HepG2 (cell line): ENCODE data around the gene ANKRD17. TPM values are rescaled to one million over a fixed set of nuclear protein-coding genes. Genes with fewer than 3 reads are reported as not detected.

Experiments used
- ATAC-seq: fragments of 200-7000 bp; cut with Tn5 transposase; 3 replicates; pipeline ENCODE4 v1.9.1; 2020; ENCODE audit warnings: mild to moderate bottlenecking, moderate library complexity
- BruUV-seq: library from RNA; stranded (reverse); fragments of 400-500 nt; replicated peaks from 2 replicates; lab custom pipeline; 2021; lab: Mats Ljungman, UMichigan
- CTCF ChIA-PET: fragments of 300-600 bp; formaldehyde crosslinking; extraction: SDS; loops from one replicate; lab custom pipeline; 2021; ENCODE audit warnings: low total read pairs, inconsistent platforms, low intra/inter-chr PET ratio; lab: Yijun Ruan, JAX
- POLR2A ChIA-PET: fragments of 350-600 bp; sonication (Branson Sonifier 250); formaldehyde crosslinking; loops from one replicate; lab custom pipeline; 2020; ENCODE audit warnings: antibody characterized with exemption, inconsistent platforms; lab: Yijun Ruan, JAX
- DNase-seq: peaks from one replicate; pipeline ENCODE4 v3.0.0-alpha.2; 2015; ENCODE audit warnings: low spot score
- FAIRE-seq: peaks from 3 replicates; lab custom pipeline; 2011; peaks lifted over from hg19 to GRCh38; lab: Jason Lieb, UNC
- H2AFZ ChIP-seq: one replicate; pipeline ENCODE4 v1.6.1; 2011; ENCODE audit warnings: low read length, inconsistent platforms
- H3K27ac ChIP-seq: fragments of 300-600 bp; 3 replicates; pipeline ENCODE4 v1.8.0; 2011; ENCODE audit warnings: mixed run types, mild to moderate bottlenecking, mixed read lengths, low read length, inconsistent platforms; ENCODE audit not compliant: insufficient read depth; ENCODE audit errors: extremely low read length
- H3K27me3 ChIP-seq, 2 experiments: fragments of 200-600 bp in 1 of 2; 2 replicates in 1 of 2; 3 replicates in 1 of 2; pipeline versions ENCODE4 v1.6.0 to v1.8.0; 2011; ENCODE audit warnings: low read length in 2 of 2, mild to moderate bottlenecking in 2 of 2, moderate library complexity in 2 of 2, inconsistent platforms in 1 of 2; ENCODE audit not compliant: insufficient read depth in 2 of 2, control insufficient read depth in 1 of 2
- H3K36me3 ChIP-seq, 2 experiments: fragments of 200-600 bp in 1 of 2; replicated peaks in 1 of 2; 2 replicates in 1 of 2; 3 replicates in 1 of 2; pipeline versions ENCODE4 v1.5.1 to v1.8.0; 2011; ENCODE audit warnings: low read length in 2 of 2, inconsistent platforms in 1 of 2; ENCODE audit not compliant: insufficient read depth in 2 of 2, control insufficient read depth in 1 of 2
- H3K4me1 ChIP-seq: 2 replicates; pipeline ENCODE4 v1.5.1; 2012; ENCODE audit warnings: low read length, inconsistent platforms; ENCODE audit not compliant: insufficient read depth
- H3K4me2 ChIP-seq: 2 replicates; pipeline ENCODE4 v1.6.0; 2011; ENCODE audit warnings: low read depth, low read length, inconsistent platforms
- H3K4me3 ChIP-seq, 3 experiments: fragments of 200-600 bp in 1 of 3; sonication (generic), shearing (Covaris generic) in 1 of 3; replicated peaks in 1 of 3; 2 replicates each; pipeline ENCODE4 v1.5.1; 2011 to 2016; ENCODE audit warnings: low read length in 3 of 3, inconsistent platforms in 2 of 3, low read depth in 2 of 3, mild to moderate bottlenecking in 2 of 3, control low read depth in 1 of 3, mixed read lengths in 1 of 3; ENCODE audit not compliant: insufficient read depth in 1 of 3
- H3K79me2 ChIP-seq: one replicate; pipeline ENCODE4 v1.6.1; 2011; ENCODE audit warnings: low read length, inconsistent platforms; ENCODE audit not compliant: insufficient read depth
- H3K9ac ChIP-seq: 2 replicates; pipeline ENCODE4 v1.6.0; 2011; ENCODE audit warnings: mild to moderate bottlenecking, low read depth, low read length, inconsistent platforms; ENCODE audit not compliant: insufficient read depth
- H3K9me3 ChIP-seq: 2 replicates; pipeline ENCODE4 v1.5.1; 2012; ENCODE audit warnings: mild to moderate bottlenecking, low read length
- H4K20me1 ChIP-seq: 2 replicates; pipeline ENCODE4 v1.6.0; 2011; ENCODE audit warnings: inconsistent platforms, mild to moderate bottlenecking, low read length, moderate library complexity; ENCODE audit not compliant: insufficient read depth
- MIER2 ChIP-seq: IDR thresholded peaks from 2 replicates; pipeline ENCODE4 v1.6.1; 2016; ENCODE audit warnings: missing biosample characterization, missing genetic modification reagents
- NFIC ChIP-seq: IDR thresholded peaks from 2 replicates; pipeline ENCODE4 v1.6.1; 2012; ENCODE audit warnings: mild to moderate bottlenecking, low read length, inconsistent platforms
- NFKB2 ChIP-seq: sonication (generic); formaldehyde crosslinking; IDR thresholded peaks from 2 replicates; pipeline ENCODE4 v1.4.0; 2020; ENCODE audit warnings: missing genetic modification reagents, borderline replicate concordance
- NR1H2 ChIP-seq: sonication (generic); formaldehyde crosslinking; IDR thresholded peaks from 2 replicates; pipeline ENCODE4 v1.8.1; 2022; ENCODE audit warnings: low read depth, missing genetic modification reagents, borderline replicate concordance
- POLR2G ChIP-seq: fragments of 200-400 bp; formaldehyde crosslinking; IDR thresholded peaks from 2 replicates; pipeline ENCODE4 v1.6.1; 2018; ENCODE audit warnings: mild to moderate bottlenecking, low read depth, low read length, moderate library complexity
- RFXANK ChIP-seq: IDR thresholded peaks from 2 replicates; pipeline ENCODE4 v1.6.1; 2016
- ZBTB38 ChIP-seq: sonication (generic); formaldehyde crosslinking; IDR thresholded peaks from 2 replicates; pipeline ENCODE4 v1.5.1; 2020; ENCODE audit warnings: mild to moderate bottlenecking, missing genetic modification reagents
- ZNF562 ChIP-seq: sonication (generic); formaldehyde crosslinking; IDR thresholded peaks from 2 replicates; pipeline ENCODE4 v1.8.0; 2022; ENCODE audit warnings: missing genetic modification reagents, borderline replicate concordance
- WGBS: methylation state at CpG from one replicate; pipeline ENCODE4 v1.1.6; 2017; ENCODE audit warnings: low lambda C conversion rate; 5-methylcytosine and 5-hydroxymethylcytosine counted together
- in situ Hi-C: cut with HindIII; loops from 2 replicates; pipeline ENCODE4 v1.10.0; 2017; ENCODE audit warnings: low pct_unique_long_range_greater_than_20kb; ENCODE audit not compliant: extremely low pct_ligation_motif_present
- intact Hi-C: fragments of 100-400 bp; cut with micrococcal nuclease; formaldehyde crosslinking; loops from one replicate; pipeline ENCODE4 v1.10.0; 2022; ENCODE audit not compliant: unreplicated experiment
- polyA plus RNA-seq, 8 experiments: library from polyadenylated mRNA; depleted of rRNA in 3 of 8; stranded (reverse) in 7 of 8; unstranded in 1 of 8; fragments of >200 nt; fragmentation: Illumina TruSeq in 4 of 8; extraction: Trizol in 4 of 8; gene quantifications; 2 replicates each; pipeline versions ENCODE4 v1.2.1 to v1.2.3, GENCODE V29; 2011 to 2016; ENCODE audit warnings: low read depth in 4 of 8, missing spikeins in 1 of 8, mixed read lengths in 1 of 8; ENCODE audit not compliant: insufficient read depth in 1 of 8
- total RNA-seq, 5 experiments: library from RNA; depleted of rRNA; stranded (reverse); fragments of >200 nt; fragmentation: Illumina TruSeq; extraction: Trizol; gene quantifications; 2 replicates each; pipeline ENCODE4 v1.2.3, GENCODE V29; 2016; ENCODE audit warnings: low read depth in 1 of 5
- TF ChIP-seq, protein P1 (sequence below): sonication (generic); formaldehyde crosslinking; IDR thresholded peaks from 2 replicates; pipeline ENCODE4 v1.4.0; 2020; ENCODE audit warnings: missing genetic modification reagents
- TF ChIP-seq, protein P2 (sequence below): sonication (generic); formaldehyde crosslinking; IDR thresholded peaks from 2 replicates; pipeline ENCODE4 v1.5.0; 2020; ENCODE audit warnings: mild to moderate bottlenecking, missing genetic modification reagents, borderline replicate concordance

Gene ANKRD17
- total and polyA plus RNA-seq, 2 of the 13 experiments (the other 11 are each of a cell fraction or from before 2014, with no cell fraction given) = 55.7 to 61.1 TPM

DNA sequence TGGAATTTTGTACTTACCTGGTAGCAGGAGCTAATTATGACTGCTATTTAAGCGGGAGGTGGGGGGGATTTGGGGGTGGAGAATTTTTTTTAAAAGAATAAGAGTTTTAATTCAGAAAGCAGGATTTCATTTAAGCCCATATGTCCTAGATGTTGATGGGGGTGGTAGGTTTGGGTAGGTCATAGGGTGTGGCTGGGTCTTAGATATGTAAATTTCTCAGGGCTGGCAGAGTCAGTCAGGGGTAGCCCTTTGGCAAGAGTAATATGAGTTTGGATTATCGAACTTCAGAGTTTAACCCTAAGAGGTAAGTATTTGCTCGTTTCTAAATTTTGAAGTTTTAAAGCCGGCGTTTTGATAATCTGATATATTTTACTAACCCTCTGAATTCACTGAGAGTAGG is 153.9 kb downstream of the ANKRD17 start:
- FAIRE-seq = no peak

More for the DNA sequence above, 153.9 kb downstream of the ANKRD17 start:
- in situ Hi-C loops (no loop called here), intact Hi-C loops (no loop called here)
- Histone ChIP-seq H3K9ac (peak overlapping the region; percentile 63; the same call in 1 of the 2 replicates), H3K4me1 (peaks cover 31% of the 10 kb centered on the region), H2AFZ (no peak overlapping the region), H3K4me2 (peak overlapping the region; percentile 67), H3K79me2 (peaks cover 32% of the 10 kb centered on the region), H4K20me1 (no peaks in the 10 kb centered on the region), H3K27ac (peak overlapping the region; percentile 83), H3K4me3 (no peak overlapping the region; a peak in 1 of 6 replicates), H3K9me3 (no peaks in the 10 kb centered on the region), H3K36me3 (peaks cover 6 to 45% of the 10 kb centered on the region in 2 experiments), H3K27me3 (no peaks in the 10 kb centered on the region)
- POLR2A ChIA-PET = interaction anchor here (1.0 to 1.2 kb wide), 3 partner anchors 34 to 154 kb away, joined by 3 to 13 read pairs (median 5); partner anchors contain the start of gene ANKRD17
- DNase-seq = no peak
- peak; percentile 11; the same call in 2 of the 3 replicates for ATAC-seq
- 88% methylated on average over 5 of the region's 5 CpGs for WGBS
- TF ChIP-seq, protein P1, sequence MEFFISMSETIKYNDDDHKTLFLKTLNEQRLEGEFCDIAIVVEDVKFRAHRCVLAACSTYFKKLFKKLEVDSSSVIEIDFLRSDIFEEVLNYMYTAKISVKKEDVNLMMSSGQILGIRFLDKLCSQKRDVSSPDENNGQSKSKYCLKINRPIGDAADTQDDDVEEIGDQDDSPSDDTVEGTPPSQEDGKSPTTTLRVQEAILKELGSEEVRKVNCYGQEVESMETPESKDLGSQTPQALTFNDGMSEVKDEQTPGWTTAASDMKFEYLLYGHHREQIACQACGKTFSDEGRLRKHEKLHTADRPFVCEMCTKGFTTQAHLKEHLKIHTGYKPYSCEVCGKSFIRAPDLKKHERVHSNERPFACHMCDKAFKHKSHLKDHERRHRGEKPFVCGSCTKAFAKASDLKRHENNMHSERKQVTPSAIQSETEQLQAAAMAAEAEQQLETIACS (CRISPR knock-in tag) = no peak
- TF ChIP-seq, protein P2, sequence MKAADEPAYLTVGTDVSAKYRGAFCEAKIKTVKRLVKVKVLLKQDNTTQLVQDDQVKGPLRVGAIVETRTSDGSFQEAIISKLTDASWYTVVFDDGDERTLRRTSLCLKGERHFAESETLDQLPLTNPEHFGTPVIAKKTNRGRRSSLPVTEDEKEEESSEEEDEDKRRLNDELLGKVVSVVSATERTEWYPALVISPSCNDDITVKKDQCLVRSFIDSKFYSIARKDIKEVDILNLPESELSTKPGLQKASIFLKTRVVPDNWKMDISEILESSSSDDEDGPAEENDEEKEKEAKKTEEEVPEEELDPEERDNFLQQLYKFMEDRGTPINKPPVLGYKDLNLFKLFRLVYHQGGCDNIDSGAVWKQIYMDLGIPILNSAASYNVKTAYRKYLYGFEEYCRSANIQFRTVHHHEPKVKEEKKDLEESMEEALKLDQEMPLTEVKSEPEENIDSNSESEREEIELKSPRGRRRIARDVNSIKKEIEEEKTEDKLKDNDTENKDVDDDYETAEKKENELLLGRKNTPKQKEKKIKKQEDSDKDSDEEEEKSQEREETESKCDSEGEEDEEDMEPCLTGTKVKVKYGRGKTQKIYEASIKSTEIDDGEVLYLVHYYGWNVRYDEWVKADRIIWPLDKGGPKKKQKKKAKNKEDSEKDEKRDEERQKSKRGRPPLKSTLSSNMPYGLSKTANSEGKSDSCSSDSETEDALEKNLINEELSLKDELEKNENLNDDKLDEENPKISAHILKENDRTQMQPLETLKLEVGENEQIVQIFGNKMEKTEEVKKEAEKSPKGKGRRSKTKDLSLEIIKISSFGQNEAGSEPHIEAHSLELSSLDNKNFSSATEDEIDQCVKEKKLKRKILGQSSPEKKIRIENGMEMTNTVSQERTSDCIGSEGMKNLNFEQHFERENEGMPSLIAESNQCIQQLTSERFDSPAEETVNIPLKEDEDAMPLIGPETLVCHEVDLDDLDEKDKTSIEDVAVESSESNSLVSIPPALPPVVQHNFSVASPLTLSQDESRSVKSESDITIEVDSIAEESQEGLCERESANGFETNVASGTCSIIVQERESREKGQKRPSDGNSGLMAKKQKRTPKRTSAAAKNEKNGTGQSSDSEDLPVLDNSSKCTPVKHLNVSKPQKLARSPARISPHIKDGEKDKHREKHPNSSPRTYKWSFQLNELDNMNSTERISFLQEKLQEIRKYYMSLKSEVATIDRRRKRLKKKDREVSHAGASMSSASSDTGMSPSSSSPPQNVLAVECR (CRISPR knock-in tag) = no peak
- TF ChIP-seq POLR2G (no peak), MIER2 (CRISPR knock-in tag) (no peak), NFKB2 (CRISPR knock-in tag) (no peak), NR1H2 (no peak), RFXANK (CRISPR knock-in tag) (no peak), ZBTB38 (no peak), ZNF562 (CRISPR knock-in tag) (no peak), NFIC (no peak)
- CTCF ChIA-PET = no interaction called here
- BruUV-seq = TSS peak; percentile 84
